DND-41 (cell line): ENCODE measurements around the gene VPS18.

Source experiments
- CTCF ChIP-seq: IDR thresholded peaks from 2 replicates; pipeline ENCODE4 v1.5.1; 2012; ENCODE audit warnings: borderline replicate concordance, low read length, moderate library complexity, mild to moderate bottlenecking; ENCODE audit not compliant: poor library complexity, severe bottlenecking; ENCODE audit errors: extremely low read depth
- EZH2 ChIP-seq: IDR thresholded peaks from 3 replicates; pipeline ENCODE4 v1.6.1; 2012; ENCODE audit warnings: borderline replicate concordance, low read depth, mild to moderate bottlenecking, moderate library complexity, low read length, inconsistent platforms; ENCODE audit not compliant: severe bottlenecking

- TF ChIP-seq CTCF (no peak), EZH2 (no peak)
Measured at GRCh38 chr15:40944510-40945296, 50.5 kb downstream of the VPS18 start.
